Kasumi-1 (cell line): ENCODE data around the gene B3GNT7.
"Not testable (repeated sequence)": the region's sequence is repeated elsewhere in the genome, so short reads cannot be mapped to it uniquely, and the experiment has no call there.

Experiments used
- DNase-seq, 2 experiments: peaks; one replicate each; lab custom pipeline; 2025; lab: John Stamatoyannopoulos, UW

B3GNT7 gene, protein sequence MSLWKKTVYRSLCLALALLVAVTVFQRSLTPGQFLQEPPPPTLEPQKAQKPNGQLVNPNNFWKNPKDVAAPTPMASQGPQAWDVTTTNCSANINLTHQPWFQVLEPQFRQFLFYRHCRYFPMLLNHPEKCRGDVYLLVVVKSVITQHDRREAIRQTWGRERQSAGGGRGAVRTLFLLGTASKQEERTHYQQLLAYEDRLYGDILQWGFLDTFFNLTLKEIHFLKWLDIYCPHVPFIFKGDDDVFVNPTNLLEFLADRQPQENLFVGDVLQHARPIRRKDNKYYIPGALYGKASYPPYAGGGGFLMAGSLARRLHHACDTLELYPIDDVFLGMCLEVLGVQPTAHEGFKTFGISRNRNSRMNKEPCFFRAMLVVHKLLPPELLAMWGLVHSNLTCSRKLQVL

GRCh38 chr2:231395188-231396057, at the start of gene B3GNT7:
TSS of gene B3GNT7 (plus strand) at chr2:231395710. CDS start at chr2:231395804, 94 bp downstream.
- DNase-seq = no peak

DNA sequence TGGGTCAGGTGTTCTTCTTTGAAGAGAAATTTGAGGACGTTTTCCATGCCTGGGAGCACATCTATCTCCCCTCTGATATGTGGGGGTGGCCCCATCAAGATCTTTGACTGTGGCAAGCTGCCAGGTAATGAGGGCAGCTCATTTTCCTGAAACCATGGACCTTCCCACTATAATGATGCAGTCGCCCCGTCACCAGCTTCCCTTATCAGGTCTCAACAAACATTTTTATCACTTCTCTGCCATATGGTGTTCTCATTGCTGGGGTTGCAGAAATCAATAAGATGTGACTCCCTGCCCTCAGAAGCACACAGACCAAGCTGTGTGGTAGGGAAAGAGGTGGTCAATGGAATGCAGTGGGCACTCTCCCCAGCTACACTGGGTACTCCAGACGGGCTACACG, 48.4 kb upstream of the B3GNT7 start:
- DNase-seq = no peak

DNA sequence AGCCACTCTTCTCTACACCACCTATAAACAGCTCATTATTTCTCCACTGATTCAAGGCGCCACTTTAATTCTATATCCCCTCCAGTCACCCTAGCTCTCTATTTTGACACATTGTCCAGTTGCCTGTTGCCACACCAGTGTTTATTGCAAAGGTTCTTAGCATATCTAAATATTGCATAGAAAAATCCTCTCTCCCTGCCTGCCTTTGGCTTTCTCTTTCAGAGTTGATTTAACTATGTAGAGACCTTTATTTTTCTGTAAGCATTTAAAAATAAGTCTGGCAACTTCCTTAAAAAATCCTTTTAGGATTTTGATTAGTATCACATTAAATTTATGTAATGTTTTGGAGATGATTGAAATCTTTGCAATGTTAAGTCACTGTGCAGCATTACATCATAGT, 47.9 kb upstream of the B3GNT7 start:
- no peak for DNase-seq

GRCh38 chr2:231348173-231348572, 47.3 kb upstream of the B3GNT7 start:
- no peak for DNase-seq

DNA sequence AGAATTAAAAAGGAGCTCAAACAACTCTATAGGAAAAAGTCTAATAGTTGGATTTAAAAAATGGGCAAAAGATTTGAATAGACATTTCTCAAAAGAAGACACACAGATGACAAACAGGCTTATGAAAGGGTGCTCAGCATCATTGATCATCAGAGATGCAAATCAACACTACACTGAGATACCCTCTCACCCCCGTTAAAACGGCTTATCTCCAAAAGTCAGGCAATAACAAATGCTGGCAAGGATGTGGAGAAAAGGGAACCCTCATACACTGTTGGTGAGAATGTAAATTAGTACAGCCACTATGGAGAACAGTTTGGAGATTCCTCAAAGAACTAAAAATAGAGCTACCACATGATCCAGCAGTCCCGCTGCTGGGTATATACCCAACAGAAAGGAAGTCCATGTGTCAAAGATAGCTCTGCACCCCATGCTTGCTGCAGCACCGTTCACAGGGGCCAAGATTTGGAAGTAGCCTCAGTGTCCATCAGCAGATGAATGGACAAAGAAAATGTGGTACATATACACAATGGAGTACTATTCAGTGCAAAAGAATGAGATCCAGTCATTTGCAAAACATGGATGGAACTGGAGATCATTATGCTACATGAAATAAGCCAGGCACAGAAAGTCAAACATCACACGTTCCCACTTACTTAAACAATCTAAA, 46.7 kb upstream of the B3GNT7 start:
- DNase-seq = peak; percentile 8 to 19

DNA sequence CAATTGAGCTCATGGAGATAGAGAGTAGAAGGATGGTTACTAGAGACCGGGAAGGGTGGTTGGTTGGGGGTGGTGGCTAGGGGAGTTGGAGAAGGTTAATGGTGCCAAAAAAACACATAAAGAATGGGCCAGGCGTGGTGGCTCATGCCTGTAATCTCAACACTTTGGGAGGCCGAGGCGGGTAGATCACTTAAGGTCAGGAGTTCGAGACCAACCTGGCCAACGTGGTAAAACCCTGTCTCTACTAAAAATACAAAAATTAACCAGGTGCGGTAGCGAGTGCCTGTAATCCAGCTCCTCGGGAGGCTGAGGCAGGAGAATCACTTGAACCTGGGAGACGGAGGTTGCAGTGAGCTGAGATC, 46.2 kb upstream of the B3GNT7 start:
- DNase-seq = not testable (repeated sequence)

- DNase-seq = no peak
Observed at GRCh38 chr2:231351648-231352047, 43.9 kb upstream of the B3GNT7 start.

- DNase-seq = no peak
Observed at GRCh38 chr2:231353469-231353868, 42.0 kb upstream of the B3GNT7 start.

GRCh38 chr2:231355508-231356465, 39.7 kb upstream of the B3GNT7 start:
- no peak for DNase-seq

DNA sequence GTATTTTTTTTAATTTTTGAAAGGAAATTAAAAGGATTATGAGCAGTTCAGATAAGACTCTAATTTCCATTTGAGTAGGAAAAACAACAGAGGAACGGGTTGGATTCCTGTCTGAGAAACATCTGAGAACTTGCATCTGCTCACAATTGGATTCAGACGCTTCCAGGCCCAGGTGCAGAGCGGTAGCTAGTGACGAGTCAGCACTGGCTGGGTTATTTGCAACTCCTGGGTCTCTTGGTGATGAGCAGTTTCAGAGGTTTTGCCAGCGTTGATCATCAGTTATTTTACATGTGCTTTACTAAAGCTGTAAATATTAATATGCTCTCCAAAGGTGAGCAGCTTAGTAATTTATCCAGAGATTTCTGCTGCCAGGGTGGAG, 39.1 kb upstream of the B3GNT7 start:
- DNase-seq = no peak

DNA sequence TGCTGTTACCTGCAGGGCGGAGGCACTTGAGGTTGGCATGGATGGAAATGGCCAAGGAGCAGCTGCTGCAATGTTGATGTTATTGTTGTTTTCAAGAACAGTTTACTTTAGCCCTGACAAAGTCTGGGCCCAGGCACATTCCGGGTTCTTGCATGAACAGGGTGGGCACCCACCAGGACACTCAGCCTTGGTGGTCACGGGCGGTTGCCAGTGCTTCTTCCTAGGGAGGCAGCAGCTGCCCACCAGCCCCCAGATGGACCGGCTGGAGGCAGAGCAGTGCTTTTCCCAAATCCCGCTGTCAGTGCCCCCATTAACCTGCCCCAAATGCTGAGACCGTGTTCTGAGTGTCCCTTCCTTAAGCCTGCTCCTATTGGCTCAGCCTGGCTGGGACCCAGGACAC, 38.5 kb upstream of the B3GNT7 start:
- no peak for DNase-seq

DNA sequence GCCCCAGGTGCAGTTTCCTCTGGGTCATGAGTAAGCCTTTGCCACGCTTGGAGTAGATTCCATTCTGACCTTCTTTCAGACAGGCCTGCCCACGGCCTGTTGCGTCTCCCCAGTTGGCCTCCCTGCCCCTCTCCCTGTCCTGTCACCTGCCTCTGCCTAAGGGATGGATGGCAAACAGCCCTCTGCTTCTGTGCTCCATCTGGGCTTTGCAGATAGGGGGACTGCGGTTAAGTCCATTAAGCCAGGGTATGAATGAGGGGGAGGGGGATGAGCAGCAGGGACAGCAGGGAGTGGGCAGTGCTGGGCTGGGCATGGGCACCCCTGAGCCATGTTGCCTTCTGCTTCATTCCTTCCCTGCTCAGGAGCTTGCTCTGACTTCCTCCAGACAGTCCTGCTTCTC, 37.6 kb upstream of the B3GNT7 start:
- no peak for DNase-seq

GRCh38 chr2:231359441-231359840, 36.1 kb upstream of the B3GNT7 start:
- no peak for DNase-seq

GRCh38 chr2:231359948-231360347, 35.6 kb upstream of the B3GNT7 start:
- no peak for DNase-seq

DNA sequence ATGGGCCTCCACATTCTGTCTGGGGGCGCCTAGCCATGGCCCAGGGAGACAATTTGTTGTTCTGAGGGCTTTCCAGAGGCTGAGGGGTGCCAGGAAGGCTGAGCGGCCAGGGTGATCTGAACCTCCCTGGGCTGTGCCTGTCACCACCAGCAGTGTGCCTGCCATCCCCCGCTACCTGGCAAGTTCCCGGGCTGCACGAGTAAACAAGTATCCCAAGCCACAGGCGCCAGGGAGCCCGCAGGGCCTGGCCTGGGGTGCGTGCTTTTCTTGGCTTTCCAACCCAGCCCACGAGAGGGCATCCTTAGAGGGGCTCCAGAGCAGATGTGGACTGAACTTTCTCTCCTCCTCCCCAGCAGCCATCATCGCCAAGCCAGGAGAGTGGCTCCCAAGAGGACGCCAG, 35.1 kb upstream of the B3GNT7 start:
- no peak for DNase-seq

DNA sequence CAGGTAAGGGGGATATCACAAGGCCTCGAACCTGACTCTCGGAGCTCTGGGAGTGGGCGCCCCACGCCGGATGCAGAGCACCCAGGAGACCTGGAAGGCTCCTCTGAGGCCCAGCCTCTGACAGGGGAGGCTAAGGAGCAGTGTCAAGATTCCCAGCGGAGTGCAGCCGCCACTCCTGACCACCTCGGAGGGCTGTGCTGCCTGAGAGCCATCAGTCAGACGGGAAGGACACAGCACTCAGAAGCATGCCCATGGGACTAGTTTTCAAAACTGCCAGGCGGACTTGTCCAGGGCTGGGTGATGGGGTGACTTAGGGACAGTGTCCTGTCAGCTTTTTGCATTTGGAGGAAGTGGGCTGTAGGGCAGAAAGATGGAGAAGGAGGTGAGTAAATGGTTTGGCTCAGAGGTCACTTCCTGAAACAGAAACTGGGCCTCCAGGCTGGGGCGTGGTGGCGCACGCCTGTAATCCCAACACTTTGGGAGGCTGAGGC, 34.6 kb upstream of the B3GNT7 start:
- no peak for DNase-seq

- peak; percentile 54 to 81 for DNase-seq
Observed at GRCh38 chr2:231361701-231362554, 33.6 kb upstream of the B3GNT7 start.

DNA sequence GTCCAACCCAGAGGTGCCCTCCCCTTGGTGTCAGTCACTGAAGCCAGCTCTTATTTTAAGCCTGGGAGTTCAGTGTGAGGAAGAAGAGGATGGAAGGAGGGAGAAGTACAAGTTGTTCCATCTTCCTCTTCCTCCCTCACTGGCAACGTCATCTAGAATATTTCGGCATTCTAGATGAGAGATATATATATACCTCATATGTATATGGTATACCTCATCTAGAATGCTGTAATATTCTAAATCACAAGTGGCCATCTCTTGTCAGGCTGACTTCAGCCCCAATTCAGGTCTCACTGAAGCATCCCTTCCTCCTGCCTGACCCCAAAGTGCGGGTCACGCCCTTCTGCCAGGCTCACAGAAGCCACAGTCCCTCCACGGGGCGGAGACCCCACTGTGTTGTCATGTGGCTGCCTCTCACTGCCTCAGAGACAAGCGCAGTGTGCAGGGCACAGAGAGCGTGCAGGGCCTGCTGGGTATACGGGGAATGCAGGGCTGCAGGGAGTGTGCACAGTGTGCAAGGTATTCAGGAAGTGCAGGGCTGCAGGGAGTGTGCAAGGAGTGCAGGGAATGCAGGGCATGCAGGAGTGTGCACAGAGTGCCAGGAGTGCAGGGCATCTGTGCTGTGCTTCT, 32.8 kb upstream of the B3GNT7 start:
- DNase-seq = no peak

- no peak for DNase-seq
Observed at GRCh38 chr2:231364061-231364460, 31.4 kb upstream of the B3GNT7 start.
